Osteoblast (primary cell): ENCODE measurements around the gene MED7. TPM values are rescaled to one million over a fixed set of nuclear protein-coding genes. Genes with fewer than 3 reads are reported as not detected.
A peak's percentile ranks its signal among the peaks of the same experiment; 100 is the strongest.

ENCODE experiments used
- DNase-seq: peaks from one replicate; pipeline ENCODE4 v3.0.0; 2011; ENCODE audit warnings: low spot score, mixed read lengths; ENCODE audit not compliant: insufficient read length; ENCODE audit errors: missing footprints
- H2AFZ ChIP-seq: 2 replicates; pipeline ENCODE4 v1.6.0; 2011; ENCODE audit warnings: mild to moderate bottlenecking, low read length
- H3K27ac ChIP-seq: 2 replicates; pipeline ENCODE4 v1.5.1; 2011; ENCODE audit warnings: mild to moderate bottlenecking, low read depth, low read length, moderate library complexity
- H3K27me3 ChIP-seq: 2 replicates; pipeline ENCODE4 v1.6.0; 2012; ENCODE audit warnings: mild to moderate bottlenecking, control low read depth, inconsistent platforms, low read length, moderate library complexity; ENCODE audit not compliant: insufficient read depth
- H3K36me3 ChIP-seq: 2 replicates; pipeline ENCODE4 v1.5.1; 2011; ENCODE audit warnings: mild to moderate bottlenecking, low read length, control low read depth, moderate library complexity; ENCODE audit not compliant: insufficient read depth
- H3K4me1 ChIP-seq: 2 replicates; pipeline ENCODE4 v1.5.1; 2011; ENCODE audit warnings: mild to moderate bottlenecking, low read length, control low read depth, moderate library complexity; ENCODE audit not compliant: insufficient read depth
- H3K4me2 ChIP-seq: 2 replicates; pipeline ENCODE4 v1.6.0; 2011; ENCODE audit warnings: mild to moderate bottlenecking, low read length; ENCODE audit not compliant: insufficient read depth
- H3K4me3 ChIP-seq: fragments of 200-600 bp; sonication (generic); 3 replicates; pipeline ENCODE4 v1.5.1; 2012; ENCODE audit warnings: mild to moderate bottlenecking, low read length, inconsistent platforms; ENCODE audit not compliant: insufficient read depth
- H3K79me2 ChIP-seq: 2 replicates; pipeline ENCODE4 v1.6.0; 2012; ENCODE audit warnings: mild to moderate bottlenecking, low read length, control low read depth, inconsistent platforms; ENCODE audit not compliant: insufficient read depth
- H3K9me3 ChIP-seq: 2 replicates; pipeline ENCODE4 v1.5.1; 2011; ENCODE audit warnings: low read depth, low read length, control low read depth
- H4K20me1 ChIP-seq: 2 replicates; pipeline ENCODE4 v1.6.0; 2012; ENCODE audit warnings: mild to moderate bottlenecking, low read length, control low read depth; ENCODE audit not compliant: insufficient read depth
- total RNA-seq: library from RNA; depleted of rRNA; stranded (reverse); fragments of >200 nt; gene quantifications from 2 replicates; pipeline ENCODE4 v1.2.3, GENCODE V29; 2012
- TF ChIP-seq, protein P1 (sequence below): IDR thresholded peaks from 2 replicates; pipeline ENCODE4 v1.5.1; 2011; ENCODE audit warnings: mild to moderate bottlenecking, low read depth, low read length, moderate library complexity; ENCODE audit errors: extremely low read depth

Gene MED7
- total RNA-seq, 1 donor: 11.6 TPM

DNA sequence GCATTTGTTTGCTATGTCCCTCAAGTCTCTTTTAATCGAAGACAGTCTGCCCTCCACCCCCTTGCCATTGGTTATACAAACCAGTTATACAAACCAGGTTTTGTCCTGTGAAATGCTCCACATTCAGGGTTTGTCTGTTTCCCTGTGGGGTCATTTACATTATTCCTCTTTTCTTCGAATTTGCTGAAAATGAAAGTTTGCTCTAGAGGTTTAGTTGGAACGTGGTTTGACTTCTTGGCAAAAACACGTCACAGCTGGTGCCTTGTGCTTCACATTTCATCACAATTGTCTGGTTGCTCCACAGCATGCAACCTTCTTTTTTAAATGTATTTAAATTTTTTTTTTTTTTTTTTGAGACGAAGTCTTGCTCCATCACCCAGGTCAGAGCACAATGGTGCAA is 29.7 kb downstream of the MED7 start:
- TF ChIP-seq, protein P1, sequence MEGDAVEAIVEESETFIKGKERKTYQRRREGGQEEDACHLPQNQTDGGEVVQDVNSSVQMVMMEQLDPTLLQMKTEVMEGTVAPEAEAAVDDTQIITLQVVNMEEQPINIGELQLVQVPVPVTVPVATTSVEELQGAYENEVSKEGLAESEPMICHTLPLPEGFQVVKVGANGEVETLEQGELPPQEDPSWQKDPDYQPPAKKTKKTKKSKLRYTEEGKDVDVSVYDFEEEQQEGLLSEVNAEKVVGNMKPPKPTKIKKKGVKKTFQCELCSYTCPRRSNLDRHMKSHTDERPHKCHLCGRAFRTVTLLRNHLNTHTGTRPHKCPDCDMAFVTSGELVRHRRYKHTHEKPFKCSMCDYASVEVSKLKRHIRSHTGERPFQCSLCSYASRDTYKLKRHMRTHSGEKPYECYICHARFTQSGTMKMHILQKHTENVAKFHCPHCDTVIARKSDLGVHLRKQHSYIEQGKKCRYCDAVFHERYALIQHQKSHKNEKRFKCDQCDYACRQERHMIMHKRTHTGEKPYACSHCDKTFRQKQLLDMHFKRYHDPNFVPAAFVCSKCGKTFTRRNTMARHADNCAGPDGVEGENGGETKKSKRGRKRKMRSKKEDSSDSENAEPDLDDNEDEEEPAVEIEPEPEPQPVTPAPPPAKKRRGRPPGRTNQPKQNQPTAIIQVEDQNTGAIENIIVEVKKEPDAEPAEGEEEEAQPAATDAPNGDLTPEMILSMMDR: no peak
- H3K27me3 ChIP-seq: no peaks in the 10 kb centered on the region
- H3K4me1 ChIP-seq: no peaks in the 10 kb centered on the region
- no peaks in the 10 kb centered on the region for H4K20me1 ChIP-seq
- peak overlapping the region; percentile 57 for H3K4me2 ChIP-seq
- no peak for DNase-seq
- H3K4me3 ChIP-seq: no peak overlapping the region
- H2AFZ ChIP-seq: peak overlapping the region; percentile 65
- no peaks in the 10 kb centered on the region for H3K36me3 ChIP-seq
- no peak overlapping the region for H3K27ac ChIP-seq
- no peaks in the 10 kb centered on the region for H3K9me3 ChIP-seq
- H3K79me2 ChIP-seq: no peaks in the 10 kb centered on the region

DNA sequence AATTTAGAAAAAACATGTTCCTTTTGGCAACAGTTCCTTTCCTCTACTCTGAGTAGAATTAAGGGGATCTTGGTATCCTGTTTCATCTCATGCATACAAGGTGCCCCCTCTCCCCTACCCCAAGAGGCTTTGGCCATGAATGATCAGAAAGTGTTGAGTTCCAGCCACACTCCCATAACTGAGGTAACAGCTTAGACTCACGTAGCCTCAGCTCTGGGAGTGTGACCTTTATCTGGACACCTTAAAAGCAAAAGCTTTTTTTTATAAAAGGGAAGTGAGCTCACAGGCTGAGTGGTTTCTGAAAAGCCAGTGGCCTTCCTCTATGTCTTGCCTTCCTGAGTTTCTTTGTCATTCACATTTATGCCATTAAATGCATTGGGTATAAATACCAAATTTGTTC is 32.9 kb downstream of the MED7 start:
- Histone ChIP-seq H3K4me3 (no peak overlapping the region), H3K9me3 (no peaks in the 10 kb centered on the region), H3K36me3 (no peaks in the 10 kb centered on the region), H3K4me1 (no peaks in the 10 kb centered on the region), H3K4me2 (no peak overlapping the region), H2AFZ (no peak overlapping the region), H3K27me3 (no peaks in the 10 kb centered on the region), H4K20me1 (no peaks in the 10 kb centered on the region), H3K27ac (no peak overlapping the region), H3K79me2 (no peaks in the 10 kb centered on the region)
- TF ChIP-seq, protein P1: no peak
- DNase-seq: no peak

DNA sequence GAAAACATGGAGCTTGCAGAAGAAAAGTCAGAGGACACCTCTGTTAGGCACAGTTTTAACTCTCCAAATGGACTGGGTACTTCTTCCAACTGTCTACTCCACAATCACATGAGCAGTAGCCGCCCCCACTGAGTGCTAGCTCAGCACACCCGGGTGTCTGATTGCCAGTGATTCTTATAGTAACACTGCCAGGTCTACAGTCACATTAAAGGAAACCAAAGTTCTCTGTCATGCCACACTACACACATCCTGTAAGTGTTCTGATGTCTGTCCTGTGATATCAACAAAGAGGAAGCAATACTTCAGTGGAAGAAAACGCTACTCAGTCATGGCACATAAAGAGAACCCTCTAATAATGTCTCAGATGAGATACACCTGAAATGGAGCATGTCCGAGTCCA is 33.7 kb downstream of the MED7 start, which contains the start of gene HAVCR2:
HAVCR2 (minus strand) TSS at position 69 of the 400 bp plus-strand sequence; CDS start at position 8, 61 bp downstream.
- H3K36me3 ChIP-seq: no peaks in the 10 kb centered on the region
- no peaks in the 10 kb centered on the region for H3K79me2 ChIP-seq
- H3K4me2 ChIP-seq: no peak within 1 kb of the TSS
- peak within 1 kb of the TSS; percentile 22 for H2AFZ ChIP-seq
- H4K20me1 ChIP-seq: no peaks in the 10 kb centered on the region
- no peak within 1 kb of the TSS for H3K27ac ChIP-seq
- no peak for DNase-seq
- TF ChIP-seq, protein P1: no peak
- no peaks in the 10 kb centered on the region for H3K4me1 ChIP-seq
- H3K4me3 ChIP-seq: no peak within 1 kb of the TSS
- H3K9me3 ChIP-seq: no peaks in the 10 kb centered on the region
- H3K27me3 ChIP-seq: no peaks in the 10 kb centered on the region

DNA sequence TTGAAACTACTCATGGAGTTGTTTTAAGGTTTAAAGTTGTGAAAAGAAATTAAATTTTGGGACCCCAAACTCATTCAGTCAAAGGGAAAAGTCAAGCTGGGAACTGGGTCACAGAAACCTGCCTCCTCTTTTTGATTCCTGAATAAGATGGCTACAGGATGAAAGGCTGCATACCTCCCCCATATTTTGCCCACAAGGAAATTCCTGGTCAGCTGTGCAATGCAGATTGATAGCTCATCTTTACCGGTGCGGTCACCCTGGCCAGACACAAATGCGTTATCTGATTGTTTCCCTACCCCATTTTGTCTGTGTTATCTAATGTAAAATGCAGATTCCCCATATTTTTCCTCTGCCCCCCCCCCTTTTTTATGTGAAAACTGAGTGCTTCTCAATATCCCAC is 35.2 kb downstream of the MED7 start:
- Histone ChIP-seq H3K4me3 (no peak overlapping the region), H3K9me3 (no peaks in the 10 kb centered on the region), H4K20me1 (no peaks in the 10 kb centered on the region), H3K79me2 (no peaks in the 10 kb centered on the region), H3K4me1 (no peaks in the 10 kb centered on the region), H3K27ac (no peak overlapping the region), H3K4me2 (no peak overlapping the region), H3K36me3 (no peaks in the 10 kb centered on the region), H2AFZ (no peak overlapping the region), H3K27me3 (no peaks in the 10 kb centered on the region)
- DNase-seq: no peak
- TF ChIP-seq, protein P1: no peak
